Adrenal gland (tissue), 12 donors: ENCODE results near the gene HOMER1. TPM values are rescaled to one million over a fixed set of nuclear protein-coding genes. Genes with fewer than 3 reads are reported as not detected.

Experiments used
- DNase-seq, 7 donors: peaks; one replicate each; pipeline ENCODE4 v3.0.0-alpha.2; 2019 to 2020
- H3K27ac ChIP-seq, 5 donors: fragments of 200-600 bp; sonication (generic) in 4 of 5; 1 replicate in 3 of 5; 2 replicates in 2 of 5; pipeline versions ENCODE4 v1.5.1 to v1.8.0; 2016 to 2020; ENCODE audit warnings: mild to moderate bottlenecking in 1 of 5
- H3K27me3 ChIP-seq: fragments of 200-600 bp; 2 replicates; pipeline ENCODE4 v1.8.0; 2021
- H3K36me3 ChIP-seq, 2 donors: fragments of 200-600 bp; replicated peaks in 1 of 2; 1 replicate in 1 of 2; 2 replicates in 1 of 2; pipeline versions ENCODE4 v1.5.1 to v1.8.0; 2018 to 2022
- H3K4me1 ChIP-seq, 2 donors: fragments of 200-600 bp; replicated peaks in 1 of 2; 1 replicate in 1 of 2; 2 replicates in 1 of 2; pipeline versions ENCODE4 v1.5.1 to v1.8.0; 2018 to 2021
- H3K4me3 ChIP-seq, 4 donors: fragments of 200-600 bp; sonication (generic) in 3 of 4; one replicate each; pipeline ENCODE4 v1.5.1; 2016 to 2018
- H3K9me3 ChIP-seq, 3 donors: fragments of 200-600 bp; sonication (generic) in 1 of 3; replicated peaks in 1 of 3; 1 replicate in 2 of 3; 2 replicates in 1 of 3; pipeline versions ENCODE4 v1.5.1 to v1.8.0; 2016 to 2021
- CTCF ChIP-seq, 6 experiments: fragments of 450-650 bp in 4 of 6; fragments of 200-600 bp in 2 of 6; sonication (generic) in 1 of 6; IDR thresholded peaks; 1 replicate in 5 of 6; 2 replicates in 1 of 6; pipeline versions ENCODE4 v1.5.1 to v1.8.0; 2016 to 2021; ENCODE audit warnings: antibody characterized with exemption in 6 of 6, mild to moderate bottlenecking in 2 of 6, moderate library complexity in 1 of 6
- POLR2A ChIP-seq, 2 donors: fragments of 450-650 bp; IDR thresholded peaks; one replicate each; pipeline ENCODE4 v1.6.1; 2017; ENCODE audit warnings: antibody characterized with exemption in 2 of 2, mild to moderate bottlenecking in 2 of 2, moderate library complexity in 1 of 2
- WGBS, 4 donors: extraction: QIAGEN DNeasy Blood & Tissue Kit in 2 of 4; methylation state at CpG; one replicate each; pipeline versions ENCODE4 v1.1.5 to v1.1.7; 2013 to 2017; 5-methylcytosine and 5-hydroxymethylcytosine counted together
- intact Hi-C, 2 donors: fragments of 100-400 bp; cut with DNase I; formaldehyde crosslinking; loops; one replicate each; pipeline versions ENCODE4 v1.14.1 to v1.15.0; 2022 to 2023
- polyA plus RNA-seq, 3 donors: library from polyadenylated mRNA; stranded (reverse); fragments of 200-250 nt in 2 of 3; fragments of 350-450 nt in 1 of 3; fragmentation: Illumina TruSeq in 1 of 3; extraction: RNeasy Lipid Tissue Mini Kit (QIAGEN cat#74804) in 1 of 3; gene quantifications; one replicate each; pipeline ENCODE4 v1.2.3, GENCODE V29; 2013 to 2014
- small RNA-seq, 2 donors: library from RNA; depleted of rRNA; stranded (forward); fragments of <200 nt; gene quantifications; one replicate each; pipeline ENCODE3, GENCODE V24; 2016
- total RNA-seq, 9 donors: library from RNA; depleted of rRNA in 4 of 9; stranded (reverse); fragments of >200 nt in 4 of 9; fragments of 120-200 nt in 1 of 9; fragmentation: NEBNext Ultra II Directional in 1 of 9; extraction: Animal tissue kit (Norgen Biotek cat#: 25700) in 1 of 9; gene quantifications; one replicate each; pipeline versions ENCODE4 v1.1.0 to v1.2.4, GENCODE V29; 2013 to 2023
- donor health status: healthy with polysubstance abuse.
- donor health status: Bipolar disorder and iron deficiency.
- donor health status: DM: yes; HTN: yes; CAD: no.
- donor health status: DM: no; HTN: no; CAD: no.
- donor health status: DM: no; HTN: no; CAD: no.
- donor health status: DM: yes; HTN: yes; CAD: no.

The HOMER1 gene
- total and polyA plus RNA-seq, 12 donors = 0.06 to 10.4 (median 0.78) TPM

GRCh38 chr5:79330071-79330470 is 183.9 kb downstream of the HOMER1 start:
- no peaks in the 10 kb centered on the region for H3K9me3 ChIP-seq
- no peak overlapping the region for H3K4me3 ChIP-seq
- H3K4me1 ChIP-seq = no peaks in the 10 kb centered on the region
- no peaks in the 10 kb centered on the region for H3K27me3 ChIP-seq
- intact Hi-C loops = no loop called here
- no peak overlapping the region for H3K27ac ChIP-seq
- WGBS, 4 donors = 76 to 91% (median 80%) methylated on average over 5 of the region's 5 CpGs
- DNase-seq = no peak
- TF ChIP-seq CTCF (IDR thresholded peaks at IDR 0.05) = no peak
- no peak for TF ChIP-seq POLR2A (IDR thresholded peaks at IDR 0.05)
- no peaks in the 10 kb centered on the region for H3K36me3 ChIP-seq

GRCh38 chr5:79329453-79329852 is 184.5 kb downstream of the HOMER1 start:
- intact Hi-C loops = no loop called here
- Histone ChIP-seq H3K4me3 (no peak overlapping the region), H3K4me1 (no peaks in the 10 kb centered on the region), H3K27ac (no peak overlapping the region), H3K27me3 (no peaks in the 10 kb centered on the region), H3K36me3 (no peaks in the 10 kb centered on the region), H3K9me3 (no peaks in the 10 kb centered on the region)
- 87 to 92% (median 89%) methylated on average over 4 of the region's 4 CpGs for WGBS, 4 donors
- DNase-seq = no peak
- no peak for TF ChIP-seq POLR2A (IDR thresholded peaks at IDR 0.05)
- TF ChIP-seq CTCF (IDR thresholded peaks at IDR 0.05) = no peak

Small RNAs within 50 kb of the gene (small RNA-seq; reads per million reads assigned to genes)
- gene RF00019 = 0 reads per million in 2 donors

Other genes starting within 250 kb of the HOMER1 start
- 10 to 100 TPM; 18.7 to 70.9 (median 53.5) TPM for gene TENT2, start 98.3 kb upstream of the HOMER1 start, total RNA-seq
- 10 to 100 TPM; 31.2 to 42.3 (median 36.0) TPM for gene TENT2, start 98.3 kb upstream of the HOMER1 start, polyA plus RNA-seq
- 1 to 10 TPM in 2 of 9 donors, under 1 TPM in 7; 0.11 to 5.6 (median 0.26) TPM for gene CMYA5, start 175.7 kb upstream of the HOMER1 start, total RNA-seq
- under 1 TPM; 0.18 to 0.72 (median 0.54) TPM for gene CMYA5, start 175.7 kb upstream of the HOMER1 start, polyA plus RNA-seq